Measurements from ENCODE around the gene ZDHHC9.

DNA sequence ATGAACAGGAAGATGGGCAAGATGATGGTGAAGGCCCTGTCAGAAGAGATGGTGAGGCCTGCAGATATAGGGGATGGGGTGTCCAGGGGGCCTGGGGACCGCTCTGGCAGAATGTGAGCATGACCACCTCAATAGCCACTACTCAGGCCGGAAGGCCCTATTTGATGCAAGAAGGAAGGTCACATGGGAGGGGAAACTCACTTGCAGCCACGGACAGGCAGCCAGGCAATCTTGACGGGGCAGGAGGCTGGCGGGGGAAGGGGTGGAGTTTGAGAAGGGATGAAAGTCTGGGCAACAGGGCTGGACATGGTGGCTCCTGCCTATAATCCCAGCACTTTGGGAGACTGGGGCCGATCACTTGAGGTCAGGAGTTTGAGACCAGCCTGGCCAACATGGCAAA lies 55.2 kb downstream of the ZDHHC9 start:
- TF ChIP-seq, protein P1, sequence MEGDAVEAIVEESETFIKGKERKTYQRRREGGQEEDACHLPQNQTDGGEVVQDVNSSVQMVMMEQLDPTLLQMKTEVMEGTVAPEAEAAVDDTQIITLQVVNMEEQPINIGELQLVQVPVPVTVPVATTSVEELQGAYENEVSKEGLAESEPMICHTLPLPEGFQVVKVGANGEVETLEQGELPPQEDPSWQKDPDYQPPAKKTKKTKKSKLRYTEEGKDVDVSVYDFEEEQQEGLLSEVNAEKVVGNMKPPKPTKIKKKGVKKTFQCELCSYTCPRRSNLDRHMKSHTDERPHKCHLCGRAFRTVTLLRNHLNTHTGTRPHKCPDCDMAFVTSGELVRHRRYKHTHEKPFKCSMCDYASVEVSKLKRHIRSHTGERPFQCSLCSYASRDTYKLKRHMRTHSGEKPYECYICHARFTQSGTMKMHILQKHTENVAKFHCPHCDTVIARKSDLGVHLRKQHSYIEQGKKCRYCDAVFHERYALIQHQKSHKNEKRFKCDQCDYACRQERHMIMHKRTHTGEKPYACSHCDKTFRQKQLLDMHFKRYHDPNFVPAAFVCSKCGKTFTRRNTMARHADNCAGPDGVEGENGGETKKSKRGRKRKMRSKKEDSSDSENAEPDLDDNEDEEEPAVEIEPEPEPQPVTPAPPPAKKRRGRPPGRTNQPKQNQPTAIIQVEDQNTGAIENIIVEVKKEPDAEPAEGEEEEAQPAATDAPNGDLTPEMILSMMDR (IDR thresholded peaks at IDR 0.05 in 4 of 5, conservative IDR thresholded peaks at IDR 0.05 in 1 of 5), result no peak
- no peak for TF ChIP-seq POLR2A (IDR thresholded peaks at IDR 0.05)
